Activated naive CD4-positive, alpha-beta T cell treated with anti-CD3 and anti-CD28 coated beads, Interleukin-2, amount 10 ng/mL, durations not matched to agents 7 days and 5 days (primary cell): Measurements from ENCODE around the gene ANKRD11.
"Not testable (repeated sequence)": the region's sequence is repeated elsewhere in the genome, so short reads cannot be mapped to it uniquely, and the experiment has no call there.

Source experiments
- CTCF ChIA-PET: fragments of 350-600 bp; sonication (Branson Sonifier 250); formaldehyde crosslinking; loops from one replicate; lab custom pipeline; 2021; ENCODE audit warnings: antibody characterized with exemption; lab: Charles Lee
- DNase-seq: peaks from one replicate; pipeline ENCODE4 v3.0.0-alpha.2; 2020
- H3K27ac Mint-ChIP-seq: one replicate; pipeline ENCODE4 v1.8.0; 2021; ENCODE audit warnings: mild to moderate bottlenecking, moderate library complexity, mixed read lengths
- H3K27me3 Mint-ChIP-seq: one replicate; pipeline ENCODE4 v1.8.0; 2021; ENCODE audit warnings: mild to moderate bottlenecking, mixed read lengths
- H3K36me3 Mint-ChIP-seq: one replicate; pipeline ENCODE4 v1.8.0; 2021; ENCODE audit warnings: mixed read lengths
- H3K4me1 Mint-ChIP-seq: one replicate; pipeline ENCODE4 v1.8.0; 2021; ENCODE audit warnings: mixed read lengths
- H3K4me3 Mint-ChIP-seq: one replicate; pipeline ENCODE4 v1.8.0; 2021; ENCODE audit warnings: mild to moderate bottlenecking, moderate library complexity, mixed read lengths
- H3K9me3 Mint-ChIP-seq: one replicate; pipeline ENCODE4 v1.8.0; 2021; ENCODE audit warnings: mixed read lengths

The ANKRD11 gene

GRCh38 chr16:89446136-89446974 lies 44.0 kb downstream of the ANKRD11 start:
- peaks cover 93% of the 10 kb centered on the region for H3K4me1 Mint-ChIP-seq
- H3K9me3 Mint-ChIP-seq, result no peaks in the 10 kb centered on the region
- no peak overlapping the region for H3K4me3 Mint-ChIP-seq
- DNase-seq, result no peak
- peak overlapping the region; percentile 77 for H3K27ac Mint-ChIP-seq
- H3K36me3 Mint-ChIP-seq, result peaks cover 7% of the 10 kb centered on the region
- H3K27me3 Mint-ChIP-seq, result no peaks in the 10 kb centered on the region
- CTCF ChIA-PET, result no interaction called here

DNA sequence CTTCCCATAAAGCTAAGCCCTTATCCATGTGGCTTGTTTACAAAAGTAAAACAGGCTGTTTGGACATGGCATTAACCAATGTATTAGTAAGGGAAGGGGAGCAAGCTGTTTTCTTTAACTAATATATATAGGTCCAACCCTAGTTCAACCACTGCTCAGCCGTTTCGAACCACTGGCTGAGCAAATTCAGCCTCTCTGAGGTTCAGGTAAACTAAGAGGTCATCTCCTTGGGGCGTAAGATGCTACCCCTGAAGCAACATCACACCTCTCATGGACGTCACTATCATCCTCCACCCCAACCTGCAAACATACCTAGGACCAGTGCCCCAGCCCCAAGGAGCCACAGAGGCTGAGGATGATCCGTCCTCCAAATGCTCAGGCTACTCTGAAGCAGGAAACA lies 45.2 kb downstream of the ANKRD11 start:
- no peak for DNase-seq
- Mint-ChIP-seq H3K4me1 (peaks cover 93% of the 10 kb centered on the region), H3K9me3 (no peaks in the 10 kb centered on the region), H3K27ac (peak overlapping the region; percentile 74), H3K27me3 (no peaks in the 10 kb centered on the region), H3K4me3 (no peak overlapping the region), H3K36me3 (peaks cover 10% of the 10 kb centered on the region)
- CTCF ChIA-PET, result no interaction called here

GRCh38 chr16:89444728-89445127 lies 45.6 kb downstream of the ANKRD11 start:
- CTCF ChIA-PET, result interaction anchor here (0.7 kb wide), 1 partner anchor 41 kb away, joined by 3 read pairs; no protein-coding TSS in a partner anchor
- H3K36me3 Mint-ChIP-seq, result peaks cover 13% of the 10 kb centered on the region
- H3K27me3 Mint-ChIP-seq, result no peaks in the 10 kb centered on the region
- DNase-seq, result no peak
- no peak overlapping the region for H3K27ac Mint-ChIP-seq
- H3K4me1 Mint-ChIP-seq, result peaks cover 93% of the 10 kb centered on the region
- no peak overlapping the region for H3K4me3 Mint-ChIP-seq
- no peaks in the 10 kb centered on the region for H3K9me3 Mint-ChIP-seq

- H3K9me3 Mint-ChIP-seq, result no peaks in the 10 kb centered on the region
- H3K36me3 Mint-ChIP-seq, result peaks cover 13% of the 10 kb centered on the region
- no peak for DNase-seq
- H3K27me3 Mint-ChIP-seq, result no peaks in the 10 kb centered on the region
- peak overlapping the region; percentile 46 for H3K27ac Mint-ChIP-seq
- H3K4me1 Mint-ChIP-seq, result peaks cover 94% of the 10 kb centered on the region
- CTCF ChIA-PET, result interaction anchor here (0.7 kb wide), 1 partner anchor 42 kb away, joined by 3 read pairs; no protein-coding TSS in a partner anchor
- no peak overlapping the region for H3K4me3 Mint-ChIP-seq
These were observed 46.1 kb downstream of the ANKRD11 start for GRCh38 chr16:89444151-89444723.

DNA sequence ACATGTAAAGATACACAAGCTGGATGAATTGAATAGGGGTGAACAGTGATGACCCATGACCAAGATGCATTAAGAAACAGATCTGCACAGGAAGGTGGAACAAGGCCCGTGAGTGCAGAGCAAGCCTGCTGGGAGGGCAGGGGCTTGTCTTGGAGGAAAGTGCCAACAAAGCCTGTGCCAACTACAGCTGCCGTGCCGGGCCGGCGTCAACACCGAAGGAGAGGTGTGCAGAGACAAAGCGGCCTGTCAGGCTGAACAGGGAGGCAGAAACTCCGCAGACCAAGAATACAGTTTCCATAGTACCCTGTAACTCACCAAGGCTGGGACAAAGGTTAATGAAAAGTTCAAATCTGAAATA lies 46.7 kb downstream of the ANKRD11 start:
- H3K9me3 Mint-ChIP-seq, result no peaks in the 10 kb centered on the region
- no peak overlapping the region for H3K4me3 Mint-ChIP-seq
- peaks cover 13% of the 10 kb centered on the region for H3K36me3 Mint-ChIP-seq
- CTCF ChIA-PET, result no interaction called here
- H3K4me1 Mint-ChIP-seq, result peaks cover 95% of the 10 kb centered on the region
- no peaks in the 10 kb centered on the region for H3K27me3 Mint-ChIP-seq
- no peak for DNase-seq
- H3K27ac Mint-ChIP-seq, result peak overlapping the region; percentile 46

DNA sequence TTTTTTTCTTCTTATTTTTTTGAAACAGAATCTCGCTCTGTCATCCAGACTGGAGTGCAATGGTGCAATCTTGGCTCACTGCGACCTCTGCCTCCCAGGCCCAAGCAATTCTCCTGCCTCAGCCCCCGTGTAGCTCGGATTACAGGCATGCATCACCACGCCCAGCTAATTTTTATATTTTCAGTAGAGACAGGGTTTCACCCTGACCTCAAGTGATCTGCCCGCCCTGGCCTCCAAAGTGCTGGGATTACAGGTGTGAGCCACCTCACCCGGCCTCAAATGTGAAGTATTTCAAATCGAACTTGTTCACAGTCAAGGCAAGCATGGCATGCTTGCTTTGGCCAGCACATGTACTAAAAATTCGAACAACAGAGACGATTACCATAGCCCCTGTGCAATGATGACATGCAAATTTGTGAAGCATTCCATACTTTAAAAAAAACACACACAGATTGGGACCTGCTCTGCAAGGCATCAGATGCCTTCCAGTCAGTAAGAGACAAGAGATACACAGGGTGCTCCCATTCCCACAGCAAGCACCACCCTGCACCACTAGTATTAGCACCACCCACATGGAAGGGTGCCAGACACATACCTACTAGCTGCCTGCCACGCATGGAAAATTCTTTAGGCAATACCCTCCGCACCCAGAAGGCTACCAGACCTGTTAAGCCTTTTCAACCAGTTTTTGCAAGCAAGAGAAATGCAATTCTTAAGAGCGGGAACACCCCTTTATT lies 47.2 kb downstream of the ANKRD11 start:
- H3K4me3 Mint-ChIP-seq, result no peak overlapping the region
- H3K4me1 Mint-ChIP-seq, result peaks cover 95% of the 10 kb centered on the region
- peaks cover 12% of the 10 kb centered on the region for H3K36me3 Mint-ChIP-seq
- CTCF ChIA-PET, result no interaction called here
- no peak for DNase-seq
- peak overlapping the region; percentile 77 for H3K27ac Mint-ChIP-seq
- H3K9me3 Mint-ChIP-seq, result no peaks in the 10 kb centered on the region
- H3K27me3 Mint-ChIP-seq, result no peaks in the 10 kb centered on the region

DNA sequence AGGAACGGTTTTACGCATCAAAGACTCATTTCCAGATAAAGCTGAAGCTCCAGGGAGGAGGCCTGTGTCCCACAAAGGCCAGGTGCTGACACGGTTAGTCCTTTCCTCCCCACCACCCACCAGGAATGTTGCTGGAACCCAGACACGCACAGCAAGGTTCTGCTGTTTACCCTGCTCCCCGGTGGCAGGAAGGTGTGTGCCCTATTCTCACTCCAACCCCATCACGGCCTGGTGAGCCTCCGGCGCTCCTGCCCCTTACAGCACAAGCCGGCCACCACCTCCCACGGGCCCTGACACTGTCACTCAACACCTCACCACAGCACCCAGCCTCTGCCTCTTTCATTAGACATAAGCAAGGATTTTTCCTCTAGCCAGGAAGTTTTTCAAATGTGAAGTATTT lies 47.8 kb downstream of the ANKRD11 start:
- H3K9me3 Mint-ChIP-seq, result no peaks in the 10 kb centered on the region
- CTCF ChIA-PET, result interaction anchor here (0.8 to 1.0 kb wide), 2 partner anchors 12 to 23 kb away, joined by 3 read pairs; no protein-coding TSS in a partner anchor
- H3K4me3 Mint-ChIP-seq, result no peak overlapping the region
- DNase-seq, result no peak
- H3K4me1 Mint-ChIP-seq, result peaks cover 97% of the 10 kb centered on the region
- H3K36me3 Mint-ChIP-seq, result peaks cover 16% of the 10 kb centered on the region
- H3K27me3 Mint-ChIP-seq, result no peaks in the 10 kb centered on the region
- peak overlapping the region; percentile 1 for H3K27ac Mint-ChIP-seq

- CTCF ChIA-PET, result no interaction called here
- no peaks in the 10 kb centered on the region for H3K27me3 Mint-ChIP-seq
- no peak overlapping the region for H3K27ac Mint-ChIP-seq
- H3K36me3 Mint-ChIP-seq, result peaks cover 27% of the 10 kb centered on the region
- H3K4me1 Mint-ChIP-seq, result peaks cover 77% of the 10 kb centered on the region
- H3K9me3 Mint-ChIP-seq, result no peaks in the 10 kb centered on the region
- no peak for DNase-seq
- no peak overlapping the region for H3K4me3 Mint-ChIP-seq
These were observed 50.7 kb downstream of the ANKRD11 start for GRCh38 chr16:89439659-89440058.

GRCh38 chr16:89437991-89438390 lies 52.4 kb downstream of the ANKRD11 start:
- Mint-ChIP-seq H3K36me3 (peaks cover 32% of the 10 kb centered on the region), H3K4me3 (no peak overlapping the region), H3K27ac (peak overlapping the region; percentile 80), H3K9me3 (no peaks in the 10 kb centered on the region), H3K4me1 (peaks cover 60% of the 10 kb centered on the region), H3K27me3 (no peaks in the 10 kb centered on the region)
- CTCF ChIA-PET, result no interaction called here
- no peak for DNase-seq

DNA sequence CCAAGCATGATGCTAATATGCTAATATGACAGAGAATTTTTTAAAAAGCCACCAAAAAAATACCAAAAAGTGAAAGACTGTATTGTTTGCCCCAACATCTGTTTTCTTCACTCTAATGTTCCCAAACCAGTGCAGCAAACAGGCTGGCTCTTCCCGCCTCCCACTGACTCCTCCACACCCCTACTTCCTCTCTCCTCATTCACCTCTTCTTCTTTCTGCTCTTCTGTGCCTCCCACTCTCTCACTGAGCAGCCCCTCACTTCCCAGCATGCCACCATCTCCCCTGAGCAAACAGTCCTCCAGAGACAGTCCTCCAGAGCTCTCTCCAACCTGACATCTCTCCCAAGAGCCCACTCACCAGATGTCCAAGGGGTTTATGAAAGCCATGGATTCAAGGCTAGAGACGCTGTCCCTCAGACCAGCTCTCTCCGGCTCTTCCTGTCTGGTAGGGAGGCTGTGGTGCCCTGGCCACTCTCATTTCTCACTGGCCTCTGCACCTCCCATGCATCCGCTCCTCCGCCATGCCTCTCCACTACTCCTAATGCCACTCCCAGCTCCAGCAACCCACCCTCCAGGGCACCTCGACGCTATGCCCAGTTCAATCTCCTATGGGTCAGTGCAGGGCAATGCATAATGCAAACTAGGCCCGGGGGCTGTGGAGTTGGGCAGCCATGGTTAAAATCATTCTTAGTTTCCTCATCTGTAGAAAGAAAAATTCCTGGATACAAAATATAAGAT lies 52.9 kb downstream of the ANKRD11 start:
- H3K27ac Mint-ChIP-seq, result peak overlapping the region; percentile 80
- CTCF ChIA-PET, result no interaction called here
- no peak for DNase-seq
- peaks cover 55% of the 10 kb centered on the region for H3K4me1 Mint-ChIP-seq
- H3K36me3 Mint-ChIP-seq, result peaks cover 32% of the 10 kb centered on the region
- H3K4me3 Mint-ChIP-seq, result peak overlapping the region; percentile 7
- no peaks in the 10 kb centered on the region for H3K9me3 Mint-ChIP-seq
- H3K27me3 Mint-ChIP-seq, result no peaks in the 10 kb centered on the region

GRCh38 chr16:89436366-89436765 lies 54.0 kb downstream of the ANKRD11 start:
- no peak for DNase-seq
- Mint-ChIP-seq H3K27ac (no peak overlapping the region), H3K4me1 (peaks cover 46% of the 10 kb centered on the region), H3K27me3 (no peaks in the 10 kb centered on the region), H3K9me3 (no peaks in the 10 kb centered on the region), H3K4me3 (no peak overlapping the region), H3K36me3 (peaks cover 30% of the 10 kb centered on the region)
- CTCF ChIA-PET, result no interaction called here

DNA sequence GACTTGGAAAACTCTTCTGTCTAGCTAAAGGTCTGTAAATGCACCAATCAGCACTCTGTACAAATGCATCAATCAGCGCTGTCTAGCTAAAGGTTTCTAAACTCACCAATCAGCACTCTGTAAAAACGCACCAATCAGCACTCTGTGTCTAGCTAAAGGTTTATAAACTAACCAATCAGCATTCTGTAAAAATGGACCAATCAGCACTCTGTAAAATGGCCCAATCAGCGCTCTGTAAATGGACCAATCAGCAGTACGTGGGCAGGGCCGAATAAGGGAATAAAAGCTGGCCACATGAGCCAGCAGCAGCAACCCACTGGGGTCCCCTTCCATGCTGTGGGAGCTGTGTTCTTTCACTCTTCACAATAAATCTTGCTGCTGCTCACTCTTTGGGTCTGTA lies 55.3 kb downstream of the ANKRD11 start:
- H3K27me3 Mint-ChIP-seq, DNase-seq, CTCF ChIA-PET, H3K9me3 Mint-ChIP-seq: not testable (repeated sequence)
- peaks cover 37% of the 10 kb centered on the region for H3K4me1 Mint-ChIP-seq
- H3K36me3 Mint-ChIP-seq, result peaks cover 25% of the 10 kb centered on the region
- H3K4me3 Mint-ChIP-seq, result peak overlapping the region; percentile 41
- peak overlapping the region; percentile 30 for H3K27ac Mint-ChIP-seq

GRCh38 chr16:89434490-89434889 lies 55.9 kb downstream of the ANKRD11 start:
- DNase-seq, result no peak
- H3K36me3 Mint-ChIP-seq, result peaks cover 23% of the 10 kb centered on the region
- H3K27ac Mint-ChIP-seq, result no peak overlapping the region
- peaks cover 31% of the 10 kb centered on the region for H3K4me1 Mint-ChIP-seq
- no peaks in the 10 kb centered on the region for H3K9me3 Mint-ChIP-seq
- no peaks in the 10 kb centered on the region for H3K27me3 Mint-ChIP-seq
- no peak overlapping the region for H3K4me3 Mint-ChIP-seq
- CTCF ChIA-PET, result no interaction called here
